GM19351 (cell line): ENCODE data around the gene TAAR5.
A peak's percentile ranks its signal among the peaks of the same experiment; 100 is the strongest.
"Not testable (repeated sequence)": the region's sequence is repeated elsewhere in the genome, so short reads cannot be mapped to it uniquely, and the experiment has no call there.

ENCODE experiments used
- ATAC-seq: cut with Tn5 transposase; IDR thresholded peaks from one replicate; pipeline ENCODE4 v1.9.1; 2021; ENCODE audit warnings: mild to moderate bottlenecking, moderate library complexity; ENCODE audit not compliant: unreplicated experiment

The TAAR5 gene, protein sequence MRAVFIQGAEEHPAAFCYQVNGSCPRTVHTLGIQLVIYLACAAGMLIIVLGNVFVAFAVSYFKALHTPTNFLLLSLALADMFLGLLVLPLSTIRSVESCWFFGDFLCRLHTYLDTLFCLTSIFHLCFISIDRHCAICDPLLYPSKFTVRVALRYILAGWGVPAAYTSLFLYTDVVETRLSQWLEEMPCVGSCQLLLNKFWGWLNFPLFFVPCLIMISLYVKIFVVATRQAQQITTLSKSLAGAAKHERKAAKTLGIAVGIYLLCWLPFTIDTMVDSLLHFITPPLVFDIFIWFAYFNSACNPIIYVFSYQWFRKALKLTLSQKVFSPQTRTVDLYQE

DNA sequence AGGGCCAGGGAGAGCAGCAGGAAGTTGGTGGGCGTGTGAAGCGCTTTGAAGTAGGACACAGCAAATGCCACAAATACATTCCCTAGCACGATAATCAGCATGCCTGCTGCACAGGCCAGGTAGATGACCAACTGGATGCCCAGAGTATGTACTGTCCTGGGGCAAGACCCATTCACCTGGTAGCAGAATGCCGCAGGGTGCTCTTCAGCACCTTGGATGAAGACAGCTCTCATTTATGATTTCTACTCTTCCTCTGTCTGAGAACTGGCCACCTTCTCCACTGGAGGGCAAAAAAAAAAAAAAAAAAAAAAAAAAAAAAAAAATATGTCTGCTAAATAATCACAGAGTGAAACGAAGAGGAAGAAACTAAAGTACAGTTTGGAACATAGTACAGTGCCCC, at the start of gene TAAR5:
TSS of gene TAAR5 (minus strand) at position 288 of the 400 bp plus-strand sequence. CDS start at position 233, 55 bp downstream.
- ATAC-seq: no peak

DNA sequence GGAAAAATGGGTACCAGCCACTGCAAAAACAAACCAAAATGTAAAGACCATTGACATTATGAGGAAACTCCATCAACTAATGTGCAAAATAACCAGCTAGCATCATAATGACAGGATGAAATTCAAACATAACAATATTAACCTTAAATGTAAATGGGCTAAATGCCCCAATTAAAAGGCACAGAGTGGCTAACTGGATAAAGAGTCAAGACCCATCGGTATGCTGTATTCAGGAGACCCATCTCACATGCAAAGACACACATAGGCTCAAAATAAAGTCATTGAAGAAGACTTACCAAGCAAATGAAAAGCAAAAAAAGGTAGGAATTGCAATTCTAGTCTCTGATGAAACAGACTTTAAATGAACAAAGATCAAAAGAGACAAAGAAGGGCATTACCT, 47.6 kb upstream of the TAAR5 start:
- not testable (repeated sequence) for ATAC-seq

DNA sequence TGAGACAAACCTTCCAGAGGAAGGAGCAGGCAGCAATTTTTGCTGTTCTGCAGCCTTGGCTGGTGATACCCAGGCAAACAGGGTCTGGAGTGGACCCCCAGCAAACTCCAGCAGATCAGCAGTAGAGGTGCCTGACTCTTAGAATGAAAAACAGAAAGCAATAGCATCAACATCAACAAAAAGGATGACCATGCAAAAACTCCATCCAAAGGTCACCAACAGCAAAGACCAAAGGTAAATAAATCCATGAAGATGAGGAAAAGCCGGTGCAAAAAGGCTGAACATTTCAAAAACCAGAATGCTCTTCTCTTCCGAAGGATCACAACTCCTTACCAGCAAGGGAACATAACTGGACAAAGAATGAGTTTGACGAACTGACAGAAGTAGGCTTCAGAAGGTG, 46.4 kb upstream of the TAAR5 start:
- not testable (repeated sequence) for ATAC-seq

DNA sequence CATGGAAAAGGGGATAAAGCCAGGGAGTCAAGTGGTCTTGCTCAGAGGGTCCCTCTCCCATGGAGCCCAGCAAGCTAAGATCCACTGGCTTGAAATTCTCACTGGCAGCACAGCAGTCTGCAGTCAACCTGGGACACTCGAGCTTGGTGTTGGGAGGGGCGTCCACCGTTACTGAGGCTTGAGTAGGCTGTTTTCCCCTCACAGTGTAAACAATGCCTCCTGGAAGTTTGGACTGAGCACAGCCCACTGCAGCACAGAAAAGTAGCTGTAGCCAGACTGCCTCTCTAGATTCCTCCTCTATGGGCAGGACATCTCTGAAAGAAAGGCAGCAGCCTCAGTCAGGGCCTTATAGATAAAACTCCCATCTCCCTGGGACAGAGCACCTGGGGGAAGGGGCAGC, 45.7 kb upstream of the TAAR5 start:
- ATAC-seq: not testable (repeated sequence)

DNA sequence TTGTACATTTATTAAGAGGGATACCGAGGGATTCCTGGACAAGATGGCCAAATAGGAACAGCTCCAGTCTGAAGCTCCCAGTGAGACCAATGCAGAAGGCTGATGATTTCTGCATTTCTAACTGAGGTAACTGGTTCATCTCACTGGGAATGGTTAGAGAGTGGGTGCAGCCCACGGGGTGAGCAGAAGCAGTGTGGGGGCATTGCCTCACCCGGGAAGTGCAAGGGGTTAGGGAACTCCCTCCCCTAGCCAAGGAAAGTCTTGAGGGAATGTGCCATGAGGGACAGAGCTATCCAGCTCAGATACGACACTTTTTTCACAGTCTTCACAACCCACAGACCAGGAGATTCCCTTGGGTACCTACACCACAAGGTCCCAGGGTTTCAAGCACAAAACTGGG, 45.3 kb upstream of the TAAR5 start:
- no peak for ATAC-seq

DNA sequence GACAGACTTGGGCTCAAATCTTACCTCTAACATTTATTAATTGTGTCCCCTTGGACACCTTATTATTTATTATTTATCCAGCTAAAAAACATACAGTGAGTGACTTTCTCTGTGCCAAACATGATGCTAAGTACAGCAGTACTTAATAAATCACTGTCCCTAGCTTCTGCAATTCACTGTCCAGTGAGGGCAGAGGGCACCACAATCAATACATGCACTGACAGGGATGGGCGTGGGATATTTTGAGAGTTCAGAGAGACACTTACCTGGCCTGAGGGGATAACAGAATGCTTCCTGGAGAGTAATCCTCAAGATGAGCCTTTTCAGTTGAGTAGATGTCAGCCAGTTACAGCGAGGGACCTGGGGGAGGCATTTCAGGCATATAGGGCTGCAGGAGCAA, 43.8 kb upstream of the TAAR5 start:
- no peak for ATAC-seq

DNA sequence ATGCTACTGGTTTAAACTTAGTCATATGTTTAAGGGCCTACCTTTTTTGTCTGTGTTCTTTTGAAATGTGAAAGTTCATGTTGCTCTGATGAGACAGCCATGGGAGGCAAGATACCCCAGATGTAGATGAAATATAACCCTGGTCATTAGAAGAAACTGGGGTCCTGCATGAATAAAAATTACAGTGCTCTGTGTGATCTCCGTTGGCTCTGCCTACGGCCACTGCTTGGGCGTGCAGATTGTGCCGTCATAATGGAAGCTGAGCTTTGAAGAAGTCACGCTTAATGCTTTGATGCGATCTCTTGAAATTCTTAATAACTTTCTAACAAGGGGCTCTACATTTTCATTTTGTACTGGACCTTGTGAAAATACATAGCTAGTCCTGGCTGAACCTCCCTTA, 34.6 kb upstream of the TAAR5 start, which contains the start of gene TAAR2:
TSS of gene TAAR2 (minus strand) at position 101 of the 400 bp plus-strand sequence. CDS start at position 101, 0 bp downstream.
- ATAC-seq: no peak

DNA sequence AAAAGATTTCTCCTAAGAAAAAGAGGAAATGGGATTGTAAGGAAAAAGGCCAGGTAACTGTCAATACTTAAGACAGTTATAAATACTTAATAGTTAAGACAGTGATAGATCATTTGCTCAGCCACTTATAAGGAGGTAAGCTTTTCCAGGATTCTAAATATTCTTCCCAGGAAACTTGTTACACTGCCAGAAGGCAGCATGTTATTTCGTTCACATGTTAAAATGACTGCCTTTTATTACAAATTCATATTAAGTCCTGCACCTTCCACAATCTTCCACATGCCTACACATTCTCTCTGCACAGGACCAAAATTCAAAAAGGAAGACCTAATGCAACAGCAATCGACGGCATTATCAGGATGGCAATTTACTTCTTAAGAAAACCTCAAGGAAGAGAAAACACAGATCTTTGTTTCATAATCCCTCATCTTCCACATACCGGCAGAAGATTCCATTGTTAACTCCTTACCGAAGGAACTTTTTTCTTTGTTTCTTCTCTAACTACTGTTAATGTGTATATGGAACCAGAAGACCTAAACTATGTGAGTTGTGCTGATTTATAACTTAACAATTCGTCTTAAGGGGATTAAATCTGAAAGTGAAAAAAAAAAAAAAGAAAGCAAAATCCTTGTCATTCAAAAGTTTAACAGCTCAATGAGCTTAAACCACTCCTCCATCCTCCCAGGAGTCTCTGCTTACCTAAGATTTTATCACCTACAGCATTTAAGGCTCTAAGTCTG, 33.7 kb upstream of the TAAR5 start:
- no peak for ATAC-seq

DNA sequence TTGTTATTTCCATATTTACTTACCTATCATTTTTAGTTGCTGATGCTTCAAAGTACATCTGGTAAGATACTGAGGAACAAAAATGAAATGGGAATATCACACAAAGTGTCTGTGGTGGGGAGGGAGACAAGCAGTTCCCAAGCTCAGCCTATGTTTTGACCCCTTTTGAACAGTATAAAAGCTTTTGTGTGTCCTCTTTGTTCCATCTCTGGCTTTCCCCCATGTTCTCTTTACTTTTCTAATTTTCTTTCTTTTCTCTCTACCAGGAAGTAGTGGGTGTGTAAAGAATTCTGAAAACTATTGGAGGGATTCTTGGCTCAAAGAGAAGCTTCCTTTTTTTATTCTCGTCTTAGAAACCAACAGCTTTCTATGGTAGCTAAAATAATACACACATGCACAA, 27.1 kb upstream of the TAAR5 start:
- ATAC-seq: no peak

DNA sequence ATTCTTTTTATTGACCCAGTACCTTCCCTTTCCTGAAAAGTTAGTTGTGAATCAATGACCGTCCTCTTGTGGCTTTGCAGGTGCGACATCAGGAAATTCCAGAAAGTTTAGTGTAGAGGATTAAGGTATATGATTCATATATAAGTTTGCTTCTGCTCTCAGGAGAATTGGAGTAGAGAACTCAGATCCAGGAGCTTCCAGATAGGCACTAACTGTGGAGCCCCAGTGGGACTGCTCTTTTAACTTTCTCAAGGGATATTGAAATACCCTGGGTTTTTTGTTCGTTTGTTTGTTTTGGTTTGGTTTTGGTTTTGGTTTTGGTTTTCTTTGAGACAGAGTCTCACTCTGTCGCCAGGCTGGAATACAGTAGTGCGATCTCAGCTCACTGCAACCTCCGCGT, 25.0 kb upstream of the TAAR5 start:
- ATAC-seq: no peak

DNA sequence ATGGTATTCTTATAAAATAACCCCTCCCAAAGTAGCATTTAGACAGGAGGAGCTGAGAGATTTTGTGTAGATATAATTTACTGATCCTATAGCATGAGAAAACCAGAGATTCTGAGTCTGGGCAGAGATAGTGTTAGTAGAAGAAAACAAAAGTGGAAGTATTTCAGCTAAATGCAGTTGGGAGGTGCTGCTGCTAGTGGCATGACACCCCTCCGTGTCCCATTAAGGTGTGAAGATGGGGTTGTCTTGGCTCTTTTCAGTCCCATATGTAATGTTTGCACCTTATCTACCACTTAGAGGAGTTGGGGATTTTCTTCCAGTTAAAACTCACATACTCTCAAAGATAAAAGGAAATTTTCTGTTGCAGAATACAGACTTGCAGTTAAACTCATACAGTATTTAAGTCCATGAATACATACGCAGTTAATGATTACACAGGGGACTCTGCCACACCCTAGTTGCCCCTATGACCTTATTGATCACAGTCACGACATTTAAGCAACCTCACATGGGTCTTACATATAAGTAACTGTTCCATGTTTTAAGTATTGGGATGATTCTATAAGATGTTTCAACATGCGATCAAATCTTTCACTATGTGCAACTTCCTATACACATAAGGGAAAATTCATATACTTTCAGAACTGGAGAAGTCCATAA, 23.0 kb upstream of the TAAR5 start:
- no peak for ATAC-seq

DNA sequence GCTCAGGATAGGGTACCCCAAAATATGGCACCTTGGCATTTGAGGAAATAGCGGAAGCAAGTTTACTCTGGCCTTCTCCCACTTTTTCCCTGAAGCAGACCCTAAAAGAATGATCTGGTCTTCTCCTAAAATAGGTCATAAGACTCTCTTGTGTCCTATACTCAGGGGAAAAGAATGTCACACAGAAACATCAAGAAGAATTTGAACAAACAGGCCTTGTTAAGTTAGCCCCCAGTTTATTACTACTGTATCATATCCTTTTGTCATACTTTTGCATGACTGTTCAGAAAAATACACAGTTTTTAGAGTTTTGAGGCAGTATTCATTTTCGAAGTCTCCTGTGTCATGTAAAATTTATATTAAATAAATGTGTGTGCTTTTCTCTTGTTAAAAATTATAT, 22.1 kb upstream of the TAAR5 start:
- ATAC-seq: no peak

DNA sequence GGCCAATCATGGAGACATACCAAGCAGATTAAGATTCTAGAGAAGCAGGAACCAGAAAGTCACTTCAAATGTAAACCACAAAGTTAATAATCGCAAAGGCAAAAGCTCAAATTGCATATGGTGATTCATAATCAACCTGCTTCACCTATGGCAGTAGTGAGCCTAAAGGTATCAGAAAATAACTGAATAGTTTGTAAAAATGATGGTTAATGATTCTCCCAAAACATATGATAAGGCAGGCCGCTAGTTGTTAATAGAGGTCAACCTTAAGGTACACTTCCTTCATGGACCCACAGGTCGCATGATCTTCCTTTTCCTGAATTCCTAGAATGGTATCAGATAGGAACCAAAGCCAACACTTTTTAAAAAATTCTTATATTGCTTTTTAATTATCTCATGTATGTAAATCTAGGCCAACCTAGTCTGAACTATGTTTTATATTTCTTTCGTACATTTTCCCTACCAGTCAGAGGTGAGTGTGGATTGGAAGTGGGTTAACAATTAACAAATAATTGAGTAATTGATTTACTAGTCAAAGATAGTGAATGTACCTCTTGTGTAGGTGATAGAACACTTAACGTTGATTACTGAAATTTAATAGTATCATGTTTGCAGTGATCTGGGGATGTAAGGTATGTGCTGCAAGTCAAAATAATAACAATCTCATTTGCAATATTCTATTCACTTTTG, 18.1 kb upstream of the TAAR5 start:
- no peak for ATAC-seq

DNA sequence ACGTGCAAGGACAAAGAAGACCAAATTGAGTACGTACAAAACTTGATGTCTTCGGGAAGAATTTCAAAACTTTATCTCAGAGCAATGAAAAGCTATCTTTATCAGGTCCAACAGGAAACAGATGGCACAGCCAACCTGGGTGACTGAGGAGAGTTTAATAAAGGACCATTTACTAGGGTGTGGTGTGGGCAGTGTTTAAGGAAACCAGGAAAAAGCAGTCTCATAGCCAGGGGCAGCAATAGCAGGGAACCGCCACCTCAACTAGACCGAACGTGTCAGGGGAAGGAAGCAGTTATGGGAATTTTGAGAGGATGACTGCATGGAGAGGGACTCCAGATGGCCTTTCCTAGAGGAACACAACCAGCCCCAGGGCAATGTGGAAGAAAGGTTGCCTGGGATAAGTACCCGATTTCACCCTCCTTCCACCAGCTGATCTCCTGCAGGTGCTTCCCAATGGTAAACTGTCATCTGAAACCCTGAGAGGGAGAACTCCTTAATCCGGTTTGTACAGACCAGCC, 15.2 kb upstream of the TAAR5 start:
- ATAC-seq: no peak

DNA sequence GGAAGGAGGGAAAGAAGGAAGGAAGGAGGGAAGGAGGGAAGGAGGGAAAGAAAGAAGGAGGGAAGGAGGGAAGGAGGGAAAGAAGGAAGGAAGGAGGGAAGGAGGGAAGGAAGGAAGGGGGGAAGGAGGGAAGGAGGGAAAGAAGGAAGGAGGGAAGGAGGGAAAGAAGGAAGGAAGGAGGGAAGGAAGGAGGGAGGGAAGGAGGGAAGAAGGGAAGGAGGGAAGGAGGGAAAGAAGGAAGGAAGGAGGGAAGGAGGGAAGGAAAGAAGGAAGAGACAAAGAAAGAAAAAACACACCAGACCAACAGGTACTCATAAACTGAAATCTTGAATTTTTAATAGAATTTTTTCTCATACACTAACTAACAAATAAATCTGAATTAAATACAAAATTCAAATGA, 11.4 kb upstream of the TAAR5 start:
- ATAC-seq: not testable (repeated sequence)

DNA sequence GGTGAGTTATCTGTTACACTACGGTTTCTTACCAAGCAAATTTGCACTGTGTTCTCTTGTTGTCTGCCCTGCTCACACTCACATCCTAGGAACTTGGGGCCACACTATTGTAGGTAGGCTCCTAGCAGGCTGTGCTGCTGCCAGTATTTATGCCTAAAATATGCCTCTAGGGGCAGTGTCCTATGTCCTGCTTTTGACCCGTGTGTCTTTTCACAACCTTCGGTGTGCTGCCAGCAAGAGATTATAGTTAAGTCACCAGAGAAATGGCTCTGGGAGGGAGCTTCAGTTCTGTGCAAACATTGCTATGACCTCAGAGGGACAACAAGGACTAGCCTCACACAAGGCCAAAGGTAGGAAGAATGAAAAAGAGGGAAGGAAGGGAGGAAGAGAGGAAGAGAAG, 8.9 kb upstream of the TAAR5 start:
- peak; percentile 96 for ATAC-seq

DNA sequence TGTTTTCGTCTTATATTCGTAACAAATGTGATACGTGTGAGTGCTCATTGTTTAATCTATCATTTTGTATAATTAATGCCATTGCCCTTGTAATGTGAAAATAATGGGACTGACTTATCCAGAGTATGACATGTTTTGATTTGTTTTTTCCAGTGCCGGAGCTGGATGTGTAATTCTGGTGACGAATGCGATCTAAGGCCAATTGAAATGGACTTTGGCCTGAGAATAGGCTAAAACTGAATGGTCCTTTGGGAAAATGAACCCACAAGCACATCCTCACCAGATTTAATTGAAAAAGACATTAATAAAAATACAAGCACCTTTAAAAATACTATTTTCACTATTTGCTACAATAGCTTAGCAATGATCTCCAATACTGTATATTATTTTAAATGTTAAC, 6.7 kb upstream of the TAAR5 start:
- ATAC-seq: no peak

DNA sequence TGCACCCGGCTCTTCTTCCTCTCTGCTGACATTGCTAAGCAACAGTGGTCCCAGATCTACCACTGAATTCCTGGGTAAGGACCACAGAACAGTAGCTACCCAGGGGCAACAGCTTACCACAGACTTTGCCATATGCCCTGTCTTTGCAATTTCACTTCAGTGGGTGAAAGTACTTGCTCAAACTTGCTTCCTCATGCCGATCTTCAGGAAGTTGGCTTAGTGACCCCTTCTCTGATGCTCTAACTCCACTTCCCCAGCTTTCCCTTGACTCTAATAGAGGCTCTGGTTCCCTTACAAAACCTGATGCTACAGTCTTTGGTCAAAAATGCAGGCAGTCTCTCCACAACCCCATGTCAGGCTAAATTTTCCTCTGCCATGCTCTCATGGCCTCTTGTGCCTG, 3.3 kb upstream of the TAAR5 start:
- ATAC-seq: no peak

DNA sequence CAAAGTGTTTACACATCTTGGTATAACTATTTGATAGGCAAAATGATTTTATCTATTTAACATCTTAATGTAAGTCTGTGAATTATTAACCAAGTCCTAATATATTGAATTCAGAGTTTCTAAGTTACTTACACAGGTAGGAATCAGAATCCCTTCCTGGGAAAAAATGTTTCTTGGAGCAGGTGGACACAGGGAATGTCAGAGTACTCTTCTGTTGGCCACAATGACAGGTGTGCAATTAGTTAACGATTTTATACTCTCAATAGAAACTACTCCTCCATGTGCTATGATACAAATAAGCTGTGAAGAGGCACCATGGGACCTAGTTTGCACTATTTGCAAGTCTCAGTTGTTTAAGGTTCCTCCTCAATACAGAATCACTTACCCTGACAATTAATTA, 821 bp upstream of the TAAR5 start:
- no peak for ATAC-seq

DNA sequence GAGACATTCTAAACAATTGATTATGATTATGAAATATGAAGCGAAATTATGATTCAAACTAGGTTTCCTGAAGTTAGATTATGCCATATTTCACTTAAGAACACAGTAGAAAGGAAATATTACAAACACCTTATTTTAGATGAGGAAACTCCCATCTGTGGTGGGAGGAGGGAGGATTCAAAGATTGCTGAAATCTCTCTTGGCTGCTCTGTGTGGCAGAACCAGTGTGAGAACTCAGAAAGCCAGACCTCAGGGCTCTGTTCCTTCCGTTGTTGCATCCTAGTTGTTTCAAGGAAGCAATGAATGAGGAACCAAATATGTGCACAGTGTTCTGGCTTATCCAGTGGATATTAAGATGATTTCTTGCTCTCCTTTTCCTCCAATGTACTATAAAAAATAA, 2.1 kb downstream of the TAAR5 start:
- no peak for ATAC-seq

DNA sequence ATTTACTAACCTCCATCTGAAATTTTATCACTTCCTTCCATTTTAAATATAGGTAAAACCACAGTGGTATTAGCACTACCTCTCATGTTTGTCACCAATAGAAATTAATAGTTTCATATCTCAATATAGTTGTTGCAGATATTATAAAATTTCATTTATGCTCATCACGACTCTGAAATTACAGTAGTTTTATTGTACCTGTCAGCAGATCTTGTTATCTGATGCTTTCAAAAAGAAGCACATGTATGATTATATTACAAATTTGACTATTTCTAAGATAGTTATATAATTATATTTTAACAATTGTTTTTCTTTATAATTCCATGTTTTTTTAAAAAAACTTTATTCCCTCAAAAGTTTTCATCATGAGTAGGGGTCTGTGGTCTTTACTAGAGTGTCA, 4.8 kb downstream of the TAAR5 start:
- no peak for ATAC-seq
